PC-9 (cell line): ENCODE data around the gene INO80E.

Experiments
- CTCF ChIP-seq: fragments of 200-600 bp; sonication (generic); conservative IDR thresholded peaks from 2 replicates; pipeline ENCODE4 v1.6.1; 2017; ENCODE audit warnings: mixed run types, antibody characterized with exemption, mild to moderate bottlenecking, moderate library complexity
- EZH2 ChIP-seq: fragments of 200-600 bp; sonication (generic); IDR thresholded peaks from 2 replicates; pipeline ENCODE4 v1.8.0; 2017; ENCODE audit warnings: antibody characterized with exemption, low read depth

- TF ChIP-seq CTCF: no peak
- TF ChIP-seq EZH2: no peak
Observed at GRCh38 chr16:29978081-29978480, 18.0 kb upstream of the INO80E start.
